ENCODE results near the gene REN. TPM values are rescaled to one million over a fixed set of nuclear protein-coding genes. Genes with fewer than 3 reads are reported as not detected.
A peak's percentile ranks its signal among the peaks of the same experiment; 100 is the strongest.

Gene REN
- total and polyA plus RNA-seq, 2 of the 13 experiments (the other 11 are each of a cell fraction or from before 2014, with no cell fraction given), result not detected

GRCh38 chr1:204213668-204214662 lies 47.8 kb upstream of the REN start, which contains the start of gene GOLT1A (continued):
- TF ChIP-seq ZBTB40 (IDR thresholded peaks at IDR 0.05), result no peak
- TF ChIP-seq ZBTB40 (CRISPR knock-in tag; IDR thresholded peaks at IDR 0.05), result no peak
- peak; percentile 68 for TF ChIP-seq ARID5B (CRISPR knock-in tag; IDR thresholded peaks at IDR 0.05)
- TF ChIP-seq ZNF646 (CRISPR knock-in tag; IDR thresholded peaks at IDR 0.05), result no peak
- TF ChIP-seq DNMT3B (CRISPR knock-in tag; conservative IDR thresholded peaks at IDR 0.05), result no peak

Data from HepG2 (cell line).